Measurements from ENCODE around the gene SNX15.

The SNX15 gene

GRCh38 chr11:65078786-65079342 is 51.6 kb downstream of the SNX15 start:
- no peak for DNase-seq (ENCODE audit: low read depth)
- peak overlapping the region; percentile 30 for H3K4me3 ChIP-seq (ENCODE audit: low read depth, low read length)
- TF ChIP-seq CTCF (IDR thresholded peaks at IDR 0.05; ENCODE audit: insufficient read depth, low read depth, low read length, missing control alignments): no peak

- TF ChIP-seq CTCF (IDR thresholded peaks at IDR 0.05; ENCODE audit: insufficient read depth, low read depth, low read length, missing control alignments): no peak
- DNase-seq (ENCODE audit: low read depth): no peak
- H3K4me3 ChIP-seq (ENCODE audit: low read depth, low read length): peak overlapping the region; percentile 83
Measured at GRCh38 chr11:65083134-65083833, 56.0 kb downstream of the SNX15 start.

- peak; percentile 97 for DNase-seq (ENCODE audit: low read depth)
- peak within 1 kb of the TSS; percentile 83 for H3K4me3 ChIP-seq (ENCODE audit: low read depth, low read length)
- TF ChIP-seq CTCF (IDR thresholded peaks at IDR 0.05; ENCODE audit: insufficient read depth, low read depth, low read length, missing control alignments): no peak
Measured at GRCh38 chr11:65083834-65084597, 56.8 kb downstream of the SNX15 start, which contains the start of the genes CDCA5 and ZFPL1. Gene CDCA5 (minus strand): TSS chr11:65084040. CDS start chr11:65083978, 62 bp downstream. Gene ZFPL1 (plus strand): TSS chr11:65084222. CDS start chr11:65084699, 477 bp downstream.

GRCh38 chr11:65084598-65085375 is 57.5 kb downstream of the SNX15 start:
- DNase-seq (ENCODE audit: low read depth): no peak
- H3K4me3 ChIP-seq (ENCODE audit: low read depth, low read length): peak overlapping the region; percentile 83
- TF ChIP-seq CTCF (IDR thresholded peaks at IDR 0.05; ENCODE audit: insufficient read depth, low read depth, low read length, missing control alignments): no peak

GRCh38 chr11:65085446-65085845 is 58.2 kb downstream of the SNX15 start:
- no peak for DNase-seq (ENCODE audit: low read depth)
- no peak for TF ChIP-seq CTCF (IDR thresholded peaks at IDR 0.05; ENCODE audit: insufficient read depth, low read depth, low read length, missing control alignments)

GRCh38 chr11:65086809-65087208 is 59.6 kb downstream of the SNX15 start:
- no peak overlapping the region for H3K4me3 ChIP-seq (ENCODE audit: low read depth, low read length)
- TF ChIP-seq CTCF (IDR thresholded peaks at IDR 0.05; ENCODE audit: insufficient read depth, low read depth, low read length, missing control alignments): no peak
- DNase-seq (ENCODE audit: low read depth): no peak

More at GRCh38 chr11:65085446-65085845, 58.2 kb downstream of the SNX15 start:
- H3K4me3 ChIP-seq (ENCODE audit: low read depth, low read length): no peak overlapping the region

Data from GM12865 (cell line).